NB4 (cell line): Measurements from ENCODE around the gene MTNR1A.

Experiments used
- MYC ChIP-seq: IDR thresholded peaks from 2 replicates; pipeline ENCODE4 v1.6.1; 2011; ENCODE audit warnings: low read depth, low read length
- POLR2A ChIP-seq: IDR thresholded peaks from 2 replicates; pipeline ENCODE4 v1.6.1; 2011; ENCODE audit warnings: mild to moderate bottlenecking; ENCODE audit not compliant: insufficient read length; ENCODE audit errors: extremely low read depth
- TF ChIP-seq, protein P1 (sequence below): IDR thresholded peaks from one replicate; pipeline ENCODE4 v1.5.1; 2012; ENCODE audit warnings: low read depth, low read length
- TF ChIP-seq, protein P2 (sequence below): IDR thresholded peaks from 2 replicates; pipeline ENCODE4 v1.6.1; 2011; ENCODE audit warnings: low read depth, low read length

DNA sequence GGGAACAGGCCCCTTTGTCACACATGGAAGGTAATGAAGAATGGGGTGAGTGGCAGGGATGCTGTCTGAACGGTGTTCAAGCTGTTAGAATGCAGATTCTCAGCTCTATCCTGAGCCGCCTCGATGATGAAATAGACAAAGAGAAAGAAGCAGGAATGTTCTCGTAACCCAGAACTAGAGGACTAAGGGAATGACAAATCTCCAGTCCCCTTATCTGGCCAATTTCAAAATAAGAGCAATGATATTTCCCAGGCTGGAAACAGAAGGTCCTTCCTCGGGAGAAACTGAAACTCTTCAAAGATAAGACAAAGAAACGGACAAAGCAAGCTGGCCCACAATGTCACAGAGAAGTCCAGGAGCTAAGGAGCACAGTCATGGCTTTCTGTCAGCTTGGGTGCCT lies 29.5 kb upstream of the MTNR1A start:
- TF ChIP-seq MYC: no peak
- TF ChIP-seq, protein P1, sequence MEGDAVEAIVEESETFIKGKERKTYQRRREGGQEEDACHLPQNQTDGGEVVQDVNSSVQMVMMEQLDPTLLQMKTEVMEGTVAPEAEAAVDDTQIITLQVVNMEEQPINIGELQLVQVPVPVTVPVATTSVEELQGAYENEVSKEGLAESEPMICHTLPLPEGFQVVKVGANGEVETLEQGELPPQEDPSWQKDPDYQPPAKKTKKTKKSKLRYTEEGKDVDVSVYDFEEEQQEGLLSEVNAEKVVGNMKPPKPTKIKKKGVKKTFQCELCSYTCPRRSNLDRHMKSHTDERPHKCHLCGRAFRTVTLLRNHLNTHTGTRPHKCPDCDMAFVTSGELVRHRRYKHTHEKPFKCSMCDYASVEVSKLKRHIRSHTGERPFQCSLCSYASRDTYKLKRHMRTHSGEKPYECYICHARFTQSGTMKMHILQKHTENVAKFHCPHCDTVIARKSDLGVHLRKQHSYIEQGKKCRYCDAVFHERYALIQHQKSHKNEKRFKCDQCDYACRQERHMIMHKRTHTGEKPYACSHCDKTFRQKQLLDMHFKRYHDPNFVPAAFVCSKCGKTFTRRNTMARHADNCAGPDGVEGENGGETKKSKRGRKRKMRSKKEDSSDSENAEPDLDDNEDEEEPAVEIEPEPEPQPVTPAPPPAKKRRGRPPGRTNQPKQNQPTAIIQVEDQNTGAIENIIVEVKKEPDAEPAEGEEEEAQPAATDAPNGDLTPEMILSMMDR: no peak
- no peak for TF ChIP-seq POLR2A
- TF ChIP-seq, protein P2, sequence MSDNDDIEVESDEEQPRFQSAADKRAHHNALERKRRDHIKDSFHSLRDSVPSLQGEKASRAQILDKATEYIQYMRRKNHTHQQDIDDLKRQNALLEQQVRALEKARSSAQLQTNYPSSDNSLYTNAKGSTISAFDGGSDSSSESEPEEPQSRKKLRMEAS: no peak
